Muscle of back (tissue), 13 donors: ENCODE measurements around the gene RHOF. TPM values are rescaled to one million over a fixed set of nuclear protein-coding genes. Genes with fewer than 3 reads are reported as not detected.

Experiments used
- DNase-seq, 3 donors: peaks; one replicate each; pipeline versions ENCODE4 v3.0.0 to v3.0.0-alpha.2; 2013
- long read RNA-seq, 9 donors: transcript quantifications; one replicate each; lab custom pipeline, GENCODE V29; 2026
- polyA plus RNA-seq, 10 donors: library from polyadenylated mRNA; unstranded; fragments of 120-200 nt; gene quantifications; one replicate each; pipeline ENCODE4 v1.2.1, GENCODE V29; 2013; ENCODE audit not compliant: insufficient read length in 10 of 10

The RHOF gene
- polyA plus RNA-seq, result 1 to 10 TPM; 1.3 to 4.6 (median 2.2) TPM
- long read RNA-seq, donor 1, result 0 reads
- long read RNA-seq, donor 2, partial matches to known transcripts, result 0 of 1 reads
- long read RNA-seq, donor 2, other reads (novel, unspliced or antisense), result 0 of 1 reads
- long read RNA-seq, donor 3, result 0 reads
- long read RNA-seq, donor 4, partial matches to known transcripts, result 0 of 1 reads
- long read RNA-seq, donor 4, other reads (novel, unspliced or antisense), result 0 of 1 reads
- long read RNA-seq, donor 5, partial matches to known transcripts, result 0 of 1 reads
- long read RNA-seq, donor 5, other reads (novel, unspliced or antisense), result 0 of 1 reads
- long read RNA-seq, donor 6, result 0 reads
- long read RNA-seq, donor 7, partial matches to known transcripts, result 20 of 20 reads
- long read RNA-seq, donor 7, other reads (novel, unspliced or antisense), result 0 of 20 reads
- long read RNA-seq, donor 8, result 0 reads
- long read RNA-seq, donor 9, result 0 reads

- DNase-seq, result peak in 1 of 3 donors; percentile 37
Measured at GRCh38 chr12:121793440-121793837, at the start of gene RHOF. Gene RHOF, minus strand, starts transcription at chr12:121793688. Its CDS starts 55 bp downstream, at chr12:121793633.

- DNase-seq, result no peak
Measured at GRCh38 chr12:121839993-121840761, 46.7 kb upstream of the RHOF start.

GRCh38 chr12:121839106-121839992, 45.9 kb upstream of the RHOF start:
- peak; percentile 93 to 94 (median 94) for DNase-seq

- DNase-seq, result no peak
Measured at GRCh38 chr12:121838126-121838525, 44.6 kb upstream of the RHOF start.

- DNase-seq, result no peak
Measured at GRCh38 chr12:121837680-121838079, 44.2 kb upstream of the RHOF start.

- DNase-seq, result no peak
Measured at GRCh38 chr12:121831571-121832245, 38.2 kb upstream of the RHOF start.

- no peak for DNase-seq
Measured at GRCh38 chr12:121830588-121831265, 37.2 kb upstream of the RHOF start.

- DNase-seq, result no peak
Measured at GRCh38 chr12:121830134-121830533, 36.6 kb upstream of the RHOF start.

GRCh38 chr12:121829250-121829918, 35.9 kb upstream of the RHOF start:
- DNase-seq, result no peak

- DNase-seq, result no peak
Measured at GRCh38 chr12:121828826-121829225, 35.3 kb upstream of the RHOF start.

- no peak for DNase-seq
Measured at GRCh38 chr12:121828306-121828705, 34.8 kb upstream of the RHOF start.

- DNase-seq, result no peak
Measured at GRCh38 chr12:121827351-121828099, 34.0 kb upstream of the RHOF start.

GRCh38 chr12:121826318-121827150, 33.0 kb upstream of the RHOF start:
- no peak for DNase-seq

- no peak for DNase-seq
Measured at GRCh38 chr12:121825041-121825523, 31.6 kb upstream of the RHOF start.

GRCh38 chr12:121823727-121824115, 30.2 kb upstream of the RHOF start:
- no peak for DNase-seq

GRCh38 chr12:121823101-121823726, 29.7 kb upstream of the RHOF start:
- DNase-seq, result no peak

- no peak for DNase-seq
Measured at GRCh38 chr12:121822393-121823100, 29.1 kb upstream of the RHOF start.
